Measurements from ENCODE around the gene SASH1. TPM values are rescaled to one million over a fixed set of nuclear protein-coding genes. Genes with fewer than 3 reads are reported as not detected.

The SASH1 gene
- total RNA-seq, 1 experiment from 2014 or later = 6.6 TPM

GRCh38 chr6:148342100-148342349, 613 bp upstream of the SASH1 start:
- Histone ChIP-seq H3K4me1 (ENCODE audit: control insufficient read depth, insufficient read depth, low read length) (peaks cover 10% of the 10 kb centered on the region), H3K36me3 (ENCODE audit: control insufficient read depth, insufficient read depth, low read length) (no peaks in the 10 kb centered on the region), H3K9me3 (ENCODE audit: control insufficient read depth, insufficient read depth, low read depth, low read length) (no peaks in the 10 kb centered on the region), H3K27me3 (ENCODE audit: control insufficient read depth, insufficient read depth, low read length) (no peaks in the 10 kb centered on the region), H3K4me3 (ENCODE audit: low read depth in 2 of 2, low read length in 2 of 2) (peak overlapping the region; percentile 52 to 65), H3K27ac (ENCODE audit: low read length) (peak overlapping the region; percentile 80)
- peak; percentile 49 for ATAC-seq
- POLR2A ChIA-PET = interaction anchor here (0.7 kb wide), 1 partner anchor 569 kb away, joined by 15 read pairs; no protein-coding TSS in a partner anchor
- CTCF ChIA-PET = no interaction called here
- intact Hi-C loops (cut with micrococcal nuclease; ENCODE audit: unreplicated experiment) (no loop called here), in situ Hi-C loops (cut with HindIII; ENCODE audit: low pct_unique_long_range_greater_than_20kb, low sequenced_read_pairs) (no loop called here)
- TF ChIP-seq CTCF (IDR thresholded peaks at IDR 0.05) = no peak
- no peak for TF ChIP-seq REST (IDR thresholded peaks at IDR 0.05; ENCODE audit: insufficient read depth in 1 of 2, low read depth in 2 of 2, low read length in 1 of 2)
- TF ChIP-seq TCF7L2 (IDR thresholded peaks at IDR 0.05; ENCODE audit: low read depth, low read length) = no peak
- no peak for TF ChIP-seq SIN3A (IDR thresholded peaks at IDR 0.05; ENCODE audit: borderline replicate concordance, insufficient read depth, low read depth, low read length)
- no peak for TF ChIP-seq POLR2AphosphoS5 (IDR thresholded peaks at IDR 0.05; ENCODE audit: low read depth, low read length)
- no TSS peak for BruUV-seq (replicated peaks)
- DNase-seq (ENCODE audit: low read depth, low spot score) = no peak

GRCh38 chr6:148343047-148343782, 577 bp downstream of the SASH1 start:
- H3K9me3 ChIP-seq (ENCODE audit: control insufficient read depth, insufficient read depth, low read depth, low read length) = no peaks in the 10 kb centered on the region
- TF ChIP-seq SIN3A (IDR thresholded peaks at IDR 0.05; ENCODE audit: borderline replicate concordance, insufficient read depth, low read depth, low read length) = no peak
- TF ChIP-seq REST (IDR thresholded peaks at IDR 0.05; ENCODE audit: insufficient read depth in 1 of 2, low read depth in 2 of 2, low read length in 1 of 2) = no peak
- TF ChIP-seq TCF7L2 (IDR thresholded peaks at IDR 0.05; ENCODE audit: low read depth, low read length) = no peak
- no peak for TF ChIP-seq CTCF (IDR thresholded peaks at IDR 0.05)
- no peak for TF ChIP-seq POLR2AphosphoS5 (IDR thresholded peaks at IDR 0.05; ENCODE audit: low read depth, low read length)
- ATAC-seq = no peak
- in situ Hi-C loops (cut with HindIII; ENCODE audit: low pct_unique_long_range_greater_than_20kb, low sequenced_read_pairs) = no loop called here
- BruUV-seq (replicated peaks) = no TSS peak
- no peaks in the 10 kb centered on the region for H3K27me3 ChIP-seq (ENCODE audit: control insufficient read depth, insufficient read depth, low read length)
- peak overlapping the region; percentile 52 to 65 for H3K4me3 ChIP-seq (ENCODE audit: low read depth in 2 of 2, low read length in 2 of 2)
- H3K27ac ChIP-seq (ENCODE audit: low read length) = no peak overlapping the region
- POLR2A ChIA-PET = no interaction called here
- H3K36me3 ChIP-seq (ENCODE audit: control insufficient read depth, insufficient read depth, low read length) = no peaks in the 10 kb centered on the region
- CTCF ChIA-PET = no interaction called here
- intact Hi-C loops (cut with micrococcal nuclease; ENCODE audit: unreplicated experiment) = no loop called here
- H3K4me1 ChIP-seq (ENCODE audit: control insufficient read depth, insufficient read depth, low read length) = peaks cover 10% of the 10 kb centered on the region
- no peak for DNase-seq (ENCODE audit: low read depth, low spot score)
